ENCODE data around the gene FEM1C.

Gene FEM1C

DNA sequence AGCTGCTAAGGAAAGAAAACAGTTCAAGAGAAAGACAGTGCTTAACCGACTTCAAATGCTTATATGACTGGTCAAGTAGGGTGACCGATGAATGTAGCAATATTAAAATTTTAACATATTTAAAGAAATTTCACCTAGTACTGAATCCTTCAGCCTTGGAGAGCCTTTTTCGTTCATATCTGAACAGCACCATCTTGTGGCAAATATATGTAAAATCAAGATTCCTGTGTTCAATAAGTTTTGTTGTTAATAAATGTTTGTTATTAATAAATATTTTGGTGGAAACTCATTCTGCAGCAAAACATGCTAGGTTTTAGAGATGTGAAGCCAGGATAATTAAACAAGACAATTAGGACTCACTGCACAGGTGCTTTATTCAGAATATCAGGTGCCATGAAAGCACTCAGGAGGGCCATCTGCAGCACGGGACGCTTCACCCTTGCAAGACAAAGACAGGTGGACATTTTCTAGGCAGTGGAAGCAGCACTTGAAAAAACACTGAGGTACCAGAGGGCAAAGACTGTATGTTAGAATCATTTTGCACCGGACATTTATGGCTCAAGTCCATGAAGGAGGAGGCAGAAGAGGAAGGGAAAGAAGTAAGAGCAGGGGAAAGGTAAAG is 42.1 kb upstream of the FEM1C start:
- H3K27me3 ChIP-seq (ENCODE audit: insufficient read depth, poor library complexity, severe bottlenecking) = no peaks in the 10 kb centered on the region
- no peak overlapping the region for H3K27ac ChIP-seq (replicated peaks)
- TF ChIP-seq SPI1 (IDR thresholded peaks at IDR 0.05; ENCODE audit: borderline replicate concordance, low read depth) (no peak), POLR2AphosphoS5 (IDR thresholded peaks at IDR 0.05; ENCODE audit: low read depth) (no peak), GABPA (IDR thresholded peaks at IDR 0.05; ENCODE audit: low read depth) (no peak), REST (IDR thresholded peaks at IDR 0.05; ENCODE audit: insufficient replicate concordance, low read depth) (no peak)
- TF ChIP-seq, protein P1, sequence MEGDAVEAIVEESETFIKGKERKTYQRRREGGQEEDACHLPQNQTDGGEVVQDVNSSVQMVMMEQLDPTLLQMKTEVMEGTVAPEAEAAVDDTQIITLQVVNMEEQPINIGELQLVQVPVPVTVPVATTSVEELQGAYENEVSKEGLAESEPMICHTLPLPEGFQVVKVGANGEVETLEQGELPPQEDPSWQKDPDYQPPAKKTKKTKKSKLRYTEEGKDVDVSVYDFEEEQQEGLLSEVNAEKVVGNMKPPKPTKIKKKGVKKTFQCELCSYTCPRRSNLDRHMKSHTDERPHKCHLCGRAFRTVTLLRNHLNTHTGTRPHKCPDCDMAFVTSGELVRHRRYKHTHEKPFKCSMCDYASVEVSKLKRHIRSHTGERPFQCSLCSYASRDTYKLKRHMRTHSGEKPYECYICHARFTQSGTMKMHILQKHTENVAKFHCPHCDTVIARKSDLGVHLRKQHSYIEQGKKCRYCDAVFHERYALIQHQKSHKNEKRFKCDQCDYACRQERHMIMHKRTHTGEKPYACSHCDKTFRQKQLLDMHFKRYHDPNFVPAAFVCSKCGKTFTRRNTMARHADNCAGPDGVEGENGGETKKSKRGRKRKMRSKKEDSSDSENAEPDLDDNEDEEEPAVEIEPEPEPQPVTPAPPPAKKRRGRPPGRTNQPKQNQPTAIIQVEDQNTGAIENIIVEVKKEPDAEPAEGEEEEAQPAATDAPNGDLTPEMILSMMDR (IDR thresholded peaks at IDR 0.05; ENCODE audit: insufficient read depth, low read length) = no peak
- DNase-seq (ENCODE audit: low read depth in 1 of 2, low spot score in 1 of 2) = no peak
- H3K4me3 ChIP-seq (replicated peaks; ENCODE audit: insufficient read depth, low read length) = no peak overlapping the region

DNA sequence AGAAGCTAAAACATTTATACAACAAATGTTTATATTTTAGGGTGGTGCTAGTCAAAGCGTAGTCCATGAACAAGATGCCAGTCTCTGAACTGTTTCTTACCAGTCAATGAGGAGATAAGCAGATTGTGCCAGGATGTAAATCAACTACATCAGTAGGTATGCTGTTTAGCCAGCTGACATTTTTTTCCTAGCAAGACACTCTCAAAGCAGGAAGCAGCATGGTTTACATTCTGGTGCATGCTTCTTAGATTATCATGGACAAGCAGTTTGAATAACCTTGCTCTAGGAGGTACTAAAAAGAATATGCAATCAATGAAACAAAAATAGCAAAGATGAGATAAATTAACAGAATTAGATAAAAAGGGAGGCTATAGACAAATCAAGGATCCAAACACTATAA is 40.7 kb upstream of the FEM1C start:
- no peak for DNase-seq (ENCODE audit: low read depth in 1 of 2, low spot score in 1 of 2)

DNA sequence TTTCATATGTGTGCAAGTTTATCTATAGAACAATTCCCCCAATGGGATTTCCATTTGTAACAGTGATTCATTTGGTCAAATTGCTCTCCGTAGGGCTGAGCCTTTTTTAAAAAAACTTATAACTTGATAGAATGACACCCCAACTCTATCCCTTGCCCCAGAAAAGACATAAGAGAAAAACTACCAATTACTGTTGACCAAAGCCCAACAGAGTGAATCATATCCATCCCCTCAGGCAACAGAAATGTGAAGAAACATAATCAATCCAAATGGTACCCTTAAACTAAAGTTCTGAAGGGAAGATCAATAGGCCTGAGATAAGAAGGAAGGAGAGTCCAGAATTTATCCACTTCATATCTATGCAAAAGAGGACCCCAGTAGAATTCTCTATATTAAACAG is 39.9 kb upstream of the FEM1C start:
- Histone ChIP-seq H3K4me3 (replicated peaks; ENCODE audit: insufficient read depth, low read length) (no peak overlapping the region), H3K27me3 (ENCODE audit: insufficient read depth, poor library complexity, severe bottlenecking) (no peaks in the 10 kb centered on the region), H3K27ac (replicated peaks) (no peak overlapping the region)
- DNase-seq (ENCODE audit: low read depth in 1 of 2, low spot score in 1 of 2) = no peak
- no peak for TF ChIP-seq GABPA (IDR thresholded peaks at IDR 0.05; ENCODE audit: low read depth)
- no peak for TF ChIP-seq SPI1 (IDR thresholded peaks at IDR 0.05; ENCODE audit: borderline replicate concordance, low read depth)
- TF ChIP-seq, protein P1 (IDR thresholded peaks at IDR 0.05; ENCODE audit: insufficient read depth, low read length) = no peak
- TF ChIP-seq POLR2AphosphoS5 (IDR thresholded peaks at IDR 0.05; ENCODE audit: low read depth) = no peak
- TF ChIP-seq REST (IDR thresholded peaks at IDR 0.05; ENCODE audit: insufficient replicate concordance, low read depth) = no peak

More for the DNA sequence above, 40.7 kb upstream of the FEM1C start:
- Histone ChIP-seq H3K4me3 (replicated peaks; ENCODE audit: insufficient read depth, low read length) (no peak overlapping the region), H3K27me3 (ENCODE audit: insufficient read depth, poor library complexity, severe bottlenecking) (no peaks in the 10 kb centered on the region), H3K27ac (replicated peaks) (no peak overlapping the region)
- TF ChIP-seq SPI1 (IDR thresholded peaks at IDR 0.05; ENCODE audit: borderline replicate concordance, low read depth) (no peak), REST (IDR thresholded peaks at IDR 0.05; ENCODE audit: insufficient replicate concordance, low read depth) (no peak), GABPA (IDR thresholded peaks at IDR 0.05; ENCODE audit: low read depth) (no peak), POLR2AphosphoS5 (IDR thresholded peaks at IDR 0.05; ENCODE audit: low read depth) (no peak)
- TF ChIP-seq, protein P1 (IDR thresholded peaks at IDR 0.05; ENCODE audit: insufficient read depth, low read length) = no peak
